Aorta (tissue), 5 donors: ENCODE measurements around the gene TDRD10. TPM values are rescaled to one million over a fixed set of nuclear protein-coding genes. Genes with fewer than 3 reads are reported as not detected.
A peak's percentile ranks its signal among the peaks of the same experiment; 100 is the strongest.

Source experiments
- ATAC-seq: fragments of 200-7000 bp; cut with Tn5 transposase; one replicate; pipeline ENCODE4 v1.9.1; 2022; ENCODE audit warnings: moderate library complexity; ENCODE audit not compliant: low FRiP score
- DNase-seq, 2 donors: peaks; one replicate each; pipeline ENCODE4 v3.0.0-alpha.2; 2020
- H3K27ac ChIP-seq, 2 donors: one replicate each; pipeline ENCODE4 v1.5.1; 2013; ENCODE audit warnings: low read length in 2 of 2, mild to moderate bottlenecking in 2 of 2, moderate library complexity in 2 of 2, control low read depth in 1 of 2, inconsistent platforms in 1 of 2, low read depth in 1 of 2
- H3K27me3 ChIP-seq, 2 donors: one replicate each; pipeline ENCODE4 v1.6.1; 2013; ENCODE audit warnings: control low read depth in 1 of 2, low read length in 1 of 2, mild to moderate bottlenecking in 1 of 2, moderate library complexity in 1 of 2; ENCODE audit not compliant: insufficient read depth in 2 of 2, control insufficient read depth in 1 of 2
- H3K36me3 ChIP-seq, 2 donors: one replicate each; pipeline ENCODE4 v1.6.1; 2013; ENCODE audit warnings: control low read depth in 1 of 2, low read length in 1 of 2, mild to moderate bottlenecking in 1 of 2; ENCODE audit not compliant: insufficient read depth in 2 of 2, control insufficient read depth in 1 of 2
- H3K4me1 ChIP-seq, 2 donors: one replicate each; pipeline ENCODE4 v1.6.1; 2013; ENCODE audit warnings: low read length in 2 of 2, control low read depth in 1 of 2, mild to moderate bottlenecking in 1 of 2, moderate library complexity in 1 of 2; ENCODE audit not compliant: insufficient read depth in 2 of 2, control insufficient read depth in 1 of 2
- H3K4me3 ChIP-seq, 2 donors: one replicate each; pipeline ENCODE4 v1.5.1; 2013; ENCODE audit warnings: low read length in 2 of 2, control low read depth in 1 of 2, mild to moderate bottlenecking in 1 of 2
- H3K9me3 ChIP-seq: one replicate; pipeline ENCODE4 v1.6.1; 2013; ENCODE audit warnings: mild to moderate bottlenecking, low read length; ENCODE audit not compliant: control insufficient read depth
- WGBS, 2 donors: extraction: QIAGEN DNeasy Blood & Tissue Kit; methylation state at CpG; one replicate each; pipeline ENCODE4 v1.1.7; 2013; 5-methylcytosine and 5-hydroxymethylcytosine counted together
- intact Hi-C, 2 donors: fragments of 100-400 bp; cut with DNase I; formaldehyde crosslinking; loops; one replicate each; pipeline versions ENCODE4 v1.14.2 to v1.15.0; 2022
- polyA plus RNA-seq, 2 donors: library from polyadenylated mRNA; stranded (reverse); fragments of 200-250 nt; gene quantifications; one replicate each; pipeline ENCODE4 v1.2.3, GENCODE V29; 2013
- total RNA-seq, 2 donors: library from RNA; stranded (reverse); fragmentation: NEBNext Ultra II Directional; extraction: Animal tissue kit (Norgen Biotek cat#: 25700); gene quantifications; one replicate each; pipeline ENCODE4 v1.2.1, GENCODE V29; 2021
- donor health status: healthy with polysubstance abuse.
- donor health status: Bipolar disorder and iron deficiency.
- donor health status: DM: no; HTN: no; CAD: no.
- donor health status: DM: no; HTN: no; CAD: no.
- donor health status: DM: yes; HTN: yes; CAD: no.

The TDRD10 gene
- total and polyA plus RNA-seq, 4 donors, result 1.1 to 16.5 (median 3.2) TPM

GRCh38 chr1:154497026-154497806, 4.8 kb upstream of the TDRD10 start:
- no peaks in the 10 kb centered on the region for H3K36me3 ChIP-seq
- ATAC-seq (no peak), DNase-seq (no peak)
- no peaks in the 10 kb centered on the region for H3K4me1 ChIP-seq
- no peak overlapping the region for H3K27ac ChIP-seq
- H3K9me3 ChIP-seq, result no peaks in the 10 kb centered on the region
- intact Hi-C loops, result no loop called here
- WGBS, 2 donors, result 40 to 45% methylated on average over 5 of the region's 5 CpGs
- peaks cover 0 to 6% of the 10 kb centered on the region in 2 donors for H3K27me3 ChIP-seq
- no peak overlapping the region for H3K4me3 ChIP-seq

DNA sequence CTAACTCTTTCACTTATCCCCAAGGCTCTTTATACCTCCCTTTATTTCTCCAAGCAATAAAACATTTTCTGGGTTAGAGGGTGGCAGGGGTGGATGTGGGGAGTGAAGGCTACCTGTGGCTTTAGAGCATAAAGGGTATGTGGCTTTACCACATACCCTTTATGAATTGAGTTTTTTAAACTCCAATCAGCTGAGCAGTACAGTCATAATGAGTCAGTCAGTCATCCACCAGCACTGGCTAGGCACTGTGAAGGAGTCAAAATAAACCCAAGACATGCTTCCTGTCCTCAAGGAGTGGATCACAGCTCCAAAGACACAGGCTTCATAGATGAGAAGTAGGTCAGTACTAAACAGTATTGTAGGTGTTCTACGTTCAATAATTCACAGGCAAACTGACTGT, 2.6 kb upstream of the TDRD10 start:
- Histone ChIP-seq H3K27ac (no peak overlapping the region), H3K4me1 (no peaks in the 10 kb centered on the region), H3K4me3 (no peak overlapping the region), H3K27me3 (peaks cover 3 to 6% of the 10 kb centered on the region in 2 donors), H3K36me3 (no peaks in the 10 kb centered on the region), H3K9me3 (no peaks in the 10 kb centered on the region)
- ATAC-seq (no peak), DNase-seq (no peak)
- intact Hi-C loops, result no loop called here
- 81 to 94% methylated on average over 1 of the region's 1 CpG for WGBS, 2 donors

DNA sequence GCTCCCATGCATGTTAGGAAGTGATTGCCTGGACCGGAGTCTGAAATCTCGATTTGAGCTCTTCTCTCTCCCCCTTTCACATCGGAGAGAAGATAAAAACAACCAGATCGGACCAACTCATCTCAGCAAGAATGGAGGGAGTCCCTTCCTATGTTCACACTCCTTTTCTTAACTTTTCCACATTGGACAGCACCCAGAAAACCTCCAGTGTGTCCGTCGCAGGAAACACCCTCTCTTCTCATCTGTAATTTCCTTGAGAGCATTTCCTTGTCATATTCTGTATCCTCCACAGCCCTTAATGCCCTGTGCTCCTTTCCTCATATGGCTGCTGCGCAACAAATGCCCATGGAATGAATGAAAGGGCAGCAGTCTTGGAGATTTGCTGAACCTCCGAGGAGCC, 1.5 kb upstream of the TDRD10 start:
- H3K36me3 ChIP-seq, result no peaks in the 10 kb centered on the region
- no peak for ATAC-seq
- DNase-seq, result no peak
- peaks cover 3 to 6% of the 10 kb centered on the region in 2 donors for H3K27me3 ChIP-seq
- no peak overlapping the region for H3K27ac ChIP-seq
- H3K4me3 ChIP-seq, result no peak overlapping the region
- H3K9me3 ChIP-seq, result no peaks in the 10 kb centered on the region
- WGBS, 2 donors, result 79 to 80% methylated on average over 8 of the region's 8 CpGs
- no peaks in the 10 kb centered on the region for H3K4me1 ChIP-seq
- intact Hi-C loops, result no loop called here

DNA sequence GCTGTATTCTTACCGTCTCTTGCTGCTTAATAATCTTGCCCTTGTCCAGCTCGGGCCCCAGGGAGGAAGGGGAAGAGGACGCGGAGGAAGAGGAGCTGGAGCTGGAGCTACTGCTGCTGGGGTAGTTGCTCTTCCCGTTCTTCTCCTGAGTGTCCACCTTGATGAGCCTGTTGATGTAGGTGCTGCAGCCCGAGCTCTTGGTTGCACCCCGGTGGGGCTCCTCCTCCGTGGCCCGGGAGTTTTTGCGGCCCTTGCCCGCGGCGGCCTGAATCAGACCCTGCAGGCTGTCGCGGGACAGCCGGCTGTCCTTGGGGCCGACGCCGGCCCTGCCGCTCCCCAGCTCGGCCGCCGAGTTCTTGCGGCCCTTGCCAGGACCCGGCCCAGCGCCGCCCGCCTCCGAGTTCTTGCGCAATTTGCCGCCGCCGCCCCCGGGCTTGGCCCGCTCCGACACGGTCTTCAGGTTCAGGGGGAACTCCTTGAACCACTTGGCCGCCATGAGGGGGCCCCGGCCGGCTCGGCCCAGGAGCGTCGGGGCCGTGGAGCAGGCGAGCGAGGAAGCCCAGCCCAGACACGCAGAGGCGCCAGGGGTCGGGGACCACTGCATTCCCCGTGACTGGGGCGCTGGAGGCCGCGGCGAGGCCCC, 475 bp upstream of the TDRD10 start:
- H3K9me3 ChIP-seq, result no peaks in the 10 kb centered on the region
- peak; percentile 76 to 90 for DNase-seq
- no peaks in the 10 kb centered on the region for H3K4me1 ChIP-seq
- H3K36me3 ChIP-seq, result no peaks in the 10 kb centered on the region
- peak; percentile 74 for ATAC-seq
- intact Hi-C loops, result no loop called here
- 2 to 3% methylated on average over 45 to 54 of the region's 54 CpGs for WGBS, 2 donors
- no peak overlapping the region for H3K27ac ChIP-seq
- peaks cover 3 to 8% of the 10 kb centered on the region in 2 donors for H3K27me3 ChIP-seq
- peak overlapping the region in 1 of 2 donors; percentile 12 for H3K4me3 ChIP-seq

DNA sequence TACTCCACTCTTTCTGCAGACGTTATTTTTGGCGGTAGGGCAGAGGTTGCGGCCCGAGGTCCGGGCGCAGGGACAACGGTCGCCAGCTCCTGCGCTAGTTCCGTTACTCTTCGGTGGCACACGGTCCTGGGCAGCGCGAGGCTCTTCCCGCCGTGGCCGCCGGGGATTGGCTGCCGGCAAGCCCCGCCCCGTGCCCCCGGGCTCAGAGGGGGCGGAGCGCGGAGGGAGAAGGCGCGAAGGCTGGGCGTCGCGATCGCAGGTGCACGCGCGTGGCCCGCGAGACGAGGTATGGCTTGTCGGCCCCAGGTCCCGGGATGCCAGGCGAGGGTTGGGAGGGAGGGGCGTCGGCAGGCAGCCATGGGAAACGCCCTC, 711 bp downstream of the TDRD10 start:
- DNase-seq (no peak), ATAC-seq (peak; percentile 47)
- H3K27me3 ChIP-seq, result peaks cover 3 to 8% of the 10 kb centered on the region in 2 donors
- no peaks in the 10 kb centered on the region for H3K36me3 ChIP-seq
- no peak overlapping the region for H3K27ac ChIP-seq
- intact Hi-C loops, result no loop called here
- no peaks in the 10 kb centered on the region for H3K4me1 ChIP-seq
- 12 to 13% methylated on average over 23 to 43 of the region's 43 CpGs for WGBS, 2 donors
- H3K9me3 ChIP-seq, result no peaks in the 10 kb centered on the region
- H3K4me3 ChIP-seq, result no peak overlapping the region

DNA sequence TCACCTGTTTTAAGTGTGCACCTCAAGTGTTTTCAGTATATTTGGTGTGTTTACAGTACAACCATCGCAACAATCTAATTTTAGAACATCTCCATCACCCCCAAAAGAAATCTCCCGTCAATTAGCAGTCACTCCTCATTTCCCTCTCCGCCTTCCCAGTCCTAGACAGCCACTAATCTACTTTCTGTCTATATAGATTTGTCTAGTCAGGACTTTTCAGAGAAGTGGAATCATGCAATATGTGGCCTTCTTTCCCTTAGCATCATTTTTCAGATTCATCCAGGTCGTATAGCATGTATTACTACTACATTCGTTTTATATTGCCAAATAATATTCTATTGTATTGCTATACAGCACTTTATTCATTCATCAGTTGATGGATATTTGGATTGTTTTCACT, 1.9 kb downstream of the TDRD10 start:
- 80% methylated on average over 5 of the region's 5 CpGs for WGBS, 2 donors
- no peak for ATAC-seq

GRCh38 chr1:154512760-154513159, 10.7 kb downstream of the TDRD10 start:
- H3K36me3 ChIP-seq, result no peaks in the 10 kb centered on the region
- DNase-seq (no peak), ATAC-seq (no peak)
- H3K4me1 ChIP-seq, result no peaks in the 10 kb centered on the region
- peaks cover 0 to 1% of the 10 kb centered on the region in 2 donors for H3K27me3 ChIP-seq
- H3K9me3 ChIP-seq, result peaks cover 1% of the 10 kb centered on the region
- intact Hi-C loops, result no loop called here
- H3K4me3 ChIP-seq, result no peak overlapping the region
- 75 to 76% methylated on average over 3 of the region's 3 CpGs for WGBS, 2 donors
- H3K27ac ChIP-seq, result no peak overlapping the region

More for the DNA sequence above, 1.9 kb downstream of the TDRD10 start:
- Histone ChIP-seq H3K27ac (no peak overlapping the region), H3K36me3 (no peaks in the 10 kb centered on the region), H3K4me3 (no peak overlapping the region), H3K4me1 (no peaks in the 10 kb centered on the region), H3K27me3 (peaks cover 3 to 8% of the 10 kb centered on the region in 2 donors), H3K9me3 (no peaks in the 10 kb centered on the region)
- DNase-seq, result no peak
- intact Hi-C loops, result no loop called here

DNA sequence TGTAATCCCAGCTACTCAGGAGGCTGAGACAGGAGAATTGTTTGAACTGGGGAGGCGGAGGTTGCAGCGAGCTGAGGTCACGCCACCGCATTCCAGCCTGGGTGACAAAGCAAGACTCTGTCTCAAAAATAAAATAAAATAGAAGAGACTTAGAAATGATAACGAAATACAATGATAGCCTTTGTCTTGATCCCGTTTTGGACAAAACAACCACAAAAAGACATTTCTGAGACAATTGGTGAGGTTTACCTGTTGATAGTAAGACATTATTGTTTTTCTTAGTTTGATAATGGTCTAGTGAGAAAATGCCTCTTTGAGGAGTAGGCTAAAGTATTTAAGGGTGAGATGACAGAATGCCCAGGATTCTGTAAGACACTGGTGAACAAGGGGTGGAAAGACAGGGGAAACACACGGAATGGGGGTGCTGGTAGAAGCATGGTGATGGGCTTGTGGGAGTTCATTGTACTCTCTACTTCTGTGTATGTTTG, 12.1 kb downstream of the TDRD10 start:
- WGBS, 2 donors, result 77 to 81% methylated on average over 7 of the region's 7 CpGs
- Histone ChIP-seq H3K9me3 (peaks cover 2% of the 10 kb centered on the region), H3K4me3 (no peak overlapping the region), H3K27ac (no peak overlapping the region), H3K36me3 (no peaks in the 10 kb centered on the region), H3K4me1 (no peaks in the 10 kb centered on the region), H3K27me3 (peaks cover 0 to 3% of the 10 kb centered on the region in 2 donors)
- ATAC-seq (no peak), DNase-seq (no peak)
- intact Hi-C loops, result no loop called here

DNA sequence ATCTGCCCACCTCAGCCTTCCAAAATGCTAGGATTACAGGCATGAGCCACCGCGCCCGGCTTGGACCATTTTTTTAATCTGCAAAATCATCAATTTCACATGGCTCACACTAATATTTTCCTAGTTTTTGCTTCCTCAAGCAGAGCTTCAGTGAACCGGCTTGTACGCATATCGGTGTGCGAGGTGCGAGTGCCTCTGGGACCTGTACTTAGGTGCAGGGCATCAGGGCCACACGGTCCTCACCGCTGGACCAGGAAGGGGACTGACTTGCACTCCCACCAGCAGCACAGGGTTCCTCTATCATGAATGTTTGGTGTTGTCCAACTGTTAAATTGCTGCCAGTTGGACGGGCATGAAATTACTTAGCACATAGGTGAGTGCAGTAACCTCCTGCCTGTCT, 15.6 kb downstream of the TDRD10 start:
- Histone ChIP-seq H3K27me3 (peaks cover 0 to 3% of the 10 kb centered on the region in 2 donors), H3K36me3 (no peaks in the 10 kb centered on the region), H3K9me3 (peaks cover 2% of the 10 kb centered on the region), H3K4me1 (no peaks in the 10 kb centered on the region), H3K27ac (no peak overlapping the region), H3K4me3 (no peak overlapping the region)
- DNase-seq, result no peak
- 91 to 93% methylated on average over 11 of the region's 11 CpGs for WGBS, 2 donors
- no peak for ATAC-seq
- intact Hi-C loops, result no loop called here
